WI38 (cell line): ENCODE data around the gene FKBP6.
"Not testable (repeated sequence)": the region's sequence is repeated elsewhere in the genome, so short reads cannot be mapped to it uniquely, and the experiment has no call there.

Experiments
- H3K4me3 ChIP-seq: 2 replicates; pipeline ENCODE4 v1.5.1; 2011; ENCODE audit warnings: low read depth, mild to moderate bottlenecking, control low read depth, low read length
- TF ChIP-seq, protein P1 (sequence below): IDR thresholded peaks from 2 replicates; pipeline ENCODE4 v1.5.1; 2012; ENCODE audit warnings: low read depth, mild to moderate bottlenecking, control low read depth, low read length

FKBP6 gene

DNA sequence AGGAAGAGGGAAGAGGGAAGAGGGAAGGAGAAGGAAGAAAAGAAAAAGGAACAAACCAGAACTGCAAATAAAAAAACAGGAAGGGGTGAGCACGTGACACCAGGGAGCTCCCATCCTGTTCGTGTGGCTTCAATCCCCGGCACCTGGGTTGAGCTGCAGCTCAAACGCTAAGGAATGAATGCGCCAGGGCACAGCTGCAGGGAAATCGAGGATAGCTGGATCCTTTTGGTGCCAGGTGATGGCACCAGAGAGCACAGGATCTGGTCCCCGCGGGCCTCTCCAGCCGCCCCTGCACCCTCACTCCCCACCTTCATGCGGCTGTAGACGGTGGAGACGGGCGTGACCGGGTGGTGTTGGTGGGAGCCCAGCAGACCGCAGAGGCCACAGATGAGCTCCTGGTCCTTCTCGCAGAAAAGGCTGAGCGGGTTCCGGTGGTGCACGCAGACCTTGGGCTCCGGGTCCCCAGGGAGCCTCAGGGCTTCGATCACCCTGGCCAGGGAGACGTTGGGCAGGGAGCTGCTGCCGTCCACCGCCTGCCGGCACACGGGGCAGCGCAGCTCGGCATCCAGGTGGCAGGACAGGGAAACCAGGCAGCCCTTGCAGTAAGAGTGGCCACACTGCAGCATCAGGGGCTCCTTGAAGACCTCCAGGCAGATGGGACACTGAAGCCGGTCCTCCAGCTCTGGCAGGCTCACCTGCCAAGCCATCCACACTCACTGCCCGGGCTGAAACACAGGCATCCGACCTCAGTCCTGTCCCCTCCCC lies 3.7 kb upstream of the FKBP6 start:
- not testable (repeated sequence) for H3K4me3 ChIP-seq
- TF ChIP-seq, protein P1, sequence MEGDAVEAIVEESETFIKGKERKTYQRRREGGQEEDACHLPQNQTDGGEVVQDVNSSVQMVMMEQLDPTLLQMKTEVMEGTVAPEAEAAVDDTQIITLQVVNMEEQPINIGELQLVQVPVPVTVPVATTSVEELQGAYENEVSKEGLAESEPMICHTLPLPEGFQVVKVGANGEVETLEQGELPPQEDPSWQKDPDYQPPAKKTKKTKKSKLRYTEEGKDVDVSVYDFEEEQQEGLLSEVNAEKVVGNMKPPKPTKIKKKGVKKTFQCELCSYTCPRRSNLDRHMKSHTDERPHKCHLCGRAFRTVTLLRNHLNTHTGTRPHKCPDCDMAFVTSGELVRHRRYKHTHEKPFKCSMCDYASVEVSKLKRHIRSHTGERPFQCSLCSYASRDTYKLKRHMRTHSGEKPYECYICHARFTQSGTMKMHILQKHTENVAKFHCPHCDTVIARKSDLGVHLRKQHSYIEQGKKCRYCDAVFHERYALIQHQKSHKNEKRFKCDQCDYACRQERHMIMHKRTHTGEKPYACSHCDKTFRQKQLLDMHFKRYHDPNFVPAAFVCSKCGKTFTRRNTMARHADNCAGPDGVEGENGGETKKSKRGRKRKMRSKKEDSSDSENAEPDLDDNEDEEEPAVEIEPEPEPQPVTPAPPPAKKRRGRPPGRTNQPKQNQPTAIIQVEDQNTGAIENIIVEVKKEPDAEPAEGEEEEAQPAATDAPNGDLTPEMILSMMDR: peak; percentile 49; the same call in 1 of the 2 replicates

DNA sequence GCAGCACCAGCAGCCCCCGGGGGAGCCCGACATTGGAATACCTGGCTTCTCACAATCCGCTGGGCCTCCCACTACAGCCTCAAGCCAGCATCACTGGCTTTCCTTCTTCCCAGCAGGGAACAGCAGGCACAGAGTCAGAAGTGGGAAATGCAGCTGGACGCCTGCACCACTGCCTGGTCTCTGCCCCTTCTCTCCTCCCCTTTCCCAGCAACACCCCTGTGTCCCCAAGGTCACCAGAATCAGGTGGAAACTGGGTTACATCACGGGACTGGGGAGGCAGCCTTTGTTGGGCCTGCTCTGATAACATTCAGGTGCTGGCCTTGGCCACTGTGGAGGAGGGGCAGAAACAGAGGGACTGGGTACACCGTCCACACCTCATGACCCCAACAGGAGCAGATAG lies 2.5 kb upstream of the FKBP6 start:
- H3K4me3 ChIP-seq: not testable (repeated sequence)

DNA sequence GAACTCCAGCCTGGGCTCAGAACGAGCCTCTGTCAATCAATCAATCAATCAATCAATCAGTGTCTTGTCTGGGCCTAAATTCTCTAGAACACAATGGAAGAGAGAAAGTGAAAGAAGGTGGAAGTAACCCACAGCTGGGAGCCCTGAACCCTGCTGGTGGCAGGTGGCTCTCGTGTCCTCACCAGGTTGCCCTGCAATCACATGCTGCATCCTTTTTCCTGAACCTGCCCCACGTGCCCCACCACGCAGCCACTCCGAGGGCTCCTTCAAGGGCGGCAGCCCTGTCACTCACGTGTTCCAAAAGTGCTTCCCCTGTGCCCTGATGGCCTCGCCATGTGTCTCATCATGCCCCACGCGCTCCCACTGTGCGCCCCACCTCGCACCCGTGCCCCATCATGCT lies 512 bp upstream of the FKBP6 start:
- not testable (repeated sequence) for H3K4me3 ChIP-seq

DNA sequence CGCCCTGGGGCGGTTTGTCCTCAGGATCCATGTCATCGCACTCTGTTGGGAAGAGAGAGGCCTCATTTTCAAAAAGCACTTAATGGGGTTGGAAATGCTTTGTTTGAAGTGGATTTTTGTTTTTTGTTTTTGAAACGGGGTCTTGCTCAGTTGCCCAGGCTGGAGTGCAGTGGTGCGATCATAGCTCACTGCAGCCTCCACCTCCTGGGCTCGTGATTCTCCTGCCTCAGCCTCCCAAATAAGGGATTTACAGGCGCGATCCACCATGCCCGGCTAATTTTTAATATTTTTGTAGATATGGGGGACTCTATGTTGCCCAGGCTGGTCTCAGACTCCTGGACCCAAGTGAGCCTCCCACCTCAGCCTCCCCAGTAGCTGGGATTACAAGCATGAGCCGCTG lies 735 bp downstream of the FKBP6 start:
- TF ChIP-seq, protein P1: no peak
- H3K4me3 ChIP-seq: no peak overlapping the region

DNA sequence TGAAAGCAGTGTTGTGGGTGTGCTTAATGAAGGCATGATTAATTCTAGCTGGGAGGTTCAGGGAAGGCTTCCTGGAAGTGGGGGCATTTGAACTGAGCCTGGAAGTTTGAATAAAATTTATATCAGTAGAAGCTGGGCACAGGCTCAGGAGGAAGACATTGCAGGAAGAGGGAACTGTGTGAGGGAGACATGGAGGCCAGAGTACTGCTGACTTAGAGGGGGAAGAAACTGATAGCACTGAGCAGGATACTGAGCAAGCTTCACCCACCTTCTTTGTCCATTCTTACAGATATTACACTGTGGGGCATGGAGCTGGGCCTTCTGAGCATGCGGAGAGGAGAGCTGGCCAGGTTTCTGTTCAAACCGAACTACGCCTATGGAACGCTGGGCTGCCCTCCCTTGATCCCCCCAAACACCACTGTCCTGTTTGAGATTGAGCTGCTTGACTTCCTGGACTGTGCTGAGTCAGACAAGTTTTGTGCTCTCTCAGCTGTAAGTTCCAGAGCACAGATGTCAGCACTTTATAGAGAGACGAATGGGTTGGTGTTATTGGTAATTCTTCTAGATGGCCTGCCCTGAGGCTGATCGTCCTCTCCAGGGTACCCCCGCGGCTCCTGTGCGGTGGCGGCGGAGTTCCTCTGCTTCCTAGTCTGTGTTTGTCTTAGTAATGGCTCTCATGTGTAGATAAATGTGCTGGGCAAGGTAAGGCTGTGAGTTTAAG lies 2.1 kb downstream of the FKBP6 start:
- no peak overlapping the region for H3K4me3 ChIP-seq
- TF ChIP-seq, protein P1: no peak

DNA sequence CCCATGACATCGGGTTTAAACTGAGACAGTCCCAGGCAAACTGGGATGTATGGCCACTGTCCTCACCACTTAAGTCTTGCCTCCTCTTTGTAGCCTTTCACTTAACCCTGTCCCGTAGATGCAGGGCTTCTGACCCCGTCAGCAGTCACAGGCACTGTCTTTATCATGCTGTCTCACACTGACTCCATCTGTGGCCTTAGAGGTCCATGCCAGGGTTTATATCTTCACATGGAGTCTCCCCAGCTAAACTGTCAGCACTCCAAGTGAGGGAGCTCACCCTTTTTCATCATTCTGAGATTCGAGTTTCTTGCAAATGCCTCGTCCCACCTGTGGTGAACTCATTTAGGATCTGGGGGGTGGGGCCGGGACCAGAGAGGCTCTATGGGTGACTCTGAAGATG lies 2.8 kb downstream of the FKBP6 start:
- TF ChIP-seq, protein P1: no peak
- H3K4me3 ChIP-seq: no peak overlapping the region

DNA sequence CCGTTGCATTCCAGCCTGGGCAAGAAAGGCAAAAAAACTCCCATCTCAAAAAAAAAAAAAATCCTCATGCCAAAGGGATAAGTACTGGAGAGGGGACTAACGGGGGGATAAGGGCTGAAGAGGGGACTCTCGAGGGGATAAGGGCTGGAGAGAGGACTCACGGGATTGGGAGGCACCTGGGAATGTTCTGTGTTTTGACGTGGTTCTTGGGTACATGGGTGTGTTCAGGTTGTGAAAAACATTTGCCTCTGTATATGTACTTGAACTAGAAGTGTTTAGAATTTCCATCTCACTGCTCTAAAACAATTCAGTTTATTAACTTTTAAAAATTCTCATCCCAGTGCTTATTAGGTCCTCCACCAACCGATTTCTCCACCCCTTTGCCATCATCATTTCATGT lies 4.5 kb downstream of the FKBP6 start:
- no peak overlapping the region for H3K4me3 ChIP-seq
- TF ChIP-seq, protein P1: no peak

DNA sequence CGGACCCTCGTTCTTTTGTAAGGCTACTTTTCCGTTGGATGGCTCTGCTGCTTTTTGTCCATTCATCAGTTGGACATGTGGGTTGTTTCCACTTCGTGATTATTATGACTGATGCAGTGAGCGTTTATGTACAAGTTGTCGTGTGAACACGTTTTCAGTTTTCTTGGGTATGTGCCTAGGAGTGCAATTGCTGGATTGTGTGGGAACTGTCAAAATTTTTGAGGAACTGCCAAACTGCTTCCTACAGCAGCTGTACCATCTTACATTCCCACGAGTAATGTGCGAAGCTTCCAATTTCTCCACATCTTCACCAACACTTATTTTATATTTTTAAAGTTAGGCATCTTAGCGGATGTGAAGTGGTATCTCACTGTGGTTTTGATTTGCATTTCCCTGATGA lies 10.4 kb downstream of the FKBP6 start:
- no peak overlapping the region for H3K4me3 ChIP-seq
- TF ChIP-seq, protein P1: no peak
